ENCODE results near the gene AGRP.

DNA sequence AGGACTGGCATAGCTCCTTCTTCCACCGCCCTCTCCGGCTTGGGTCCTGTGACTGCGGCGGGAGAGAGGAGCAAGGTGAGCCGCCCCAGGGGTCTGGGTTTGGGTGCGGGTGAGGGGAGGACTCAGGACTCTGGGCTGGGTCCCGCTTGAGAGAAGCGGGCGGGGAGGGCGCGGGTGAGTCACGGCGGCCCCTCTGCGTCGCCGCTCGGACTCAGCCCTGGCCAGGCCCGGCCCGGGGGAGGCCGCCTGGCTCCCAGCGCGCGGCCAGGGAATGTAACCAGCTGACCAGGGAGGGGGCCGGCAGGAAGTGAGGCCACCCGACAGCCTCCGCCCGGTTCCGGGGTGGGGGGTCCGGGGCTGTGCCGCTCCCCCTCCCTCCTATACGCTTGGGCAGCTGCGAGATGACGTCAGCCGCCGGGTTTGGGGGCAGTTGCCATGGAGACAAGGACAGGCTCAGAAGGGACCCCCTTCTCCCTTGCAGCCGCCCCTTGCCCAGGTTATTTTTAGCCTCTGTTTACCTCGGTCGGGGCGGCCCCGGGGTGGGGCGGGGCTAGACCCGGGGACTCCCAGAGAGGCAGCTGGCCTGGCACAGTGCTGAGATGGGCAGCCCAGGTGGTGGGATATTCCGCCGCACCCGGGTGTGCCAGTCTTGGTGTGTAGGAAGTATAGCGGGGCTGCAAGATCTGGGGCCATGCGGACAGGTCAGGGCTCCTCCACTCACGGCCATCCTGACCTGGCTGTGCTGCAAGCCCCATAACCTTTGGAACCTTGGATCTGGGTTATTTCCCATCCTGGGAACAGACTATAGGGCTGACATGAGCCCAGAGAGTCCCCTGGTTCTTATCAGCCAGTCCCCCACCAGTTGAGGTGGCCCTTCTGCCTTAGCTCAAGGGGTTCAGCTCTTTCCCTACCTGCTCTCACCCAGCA, 46.9 kb upstream of the AGRP start:
- no peak for TF ChIP-seq EZH2phosphoT487 (IDR thresholded peaks at IDR 0.05; ENCODE audit: borderline replicate concordance)
- TF ChIP-seq CTCF (conservative IDR thresholded peaks at IDR 0.05; ENCODE audit: low read length) = no peak
